ENCODE measurements around the gene CANT1.

GRCh38 chr17:79005063-79005861, 4.3 kb downstream of the CANT1 start:
- peak; percentile 82 to 87 for TF ChIP-seq POLR2A (IDR thresholded peaks at IDR 0.05)
- peak in 3 of 6 experiments; percentile 6 to 31 (median 11) for TF ChIP-seq CTCF (IDR thresholded peaks at IDR 0.05)
